CD4-positive, alpha-beta T cell (primary cell): ENCODE measurements around the gene KRTAP19-6. TPM values are rescaled to one million over a fixed set of nuclear protein-coding genes. Genes with fewer than 3 reads are reported as not detected.

Experiments used
- ATAC-seq: fragments of 200-7000 bp; cut with Tn5 transposase; one replicate; pipeline ENCODE4 v1.10.0; 2022; ENCODE audit warnings: mild to moderate bottlenecking; ENCODE audit not compliant: poor library complexity
- CTCF ChIA-PET: fragments of 350-600 bp; sonication (Branson Sonifier 250); formaldehyde crosslinking; loops from one replicate; lab custom pipeline; 2021; ENCODE audit warnings: antibody characterized with exemption, inconsistent platforms; lab: Charles Lee
- POLR2A ChIA-PET: fragments of 350-600 bp; sonication (Branson Sonifier 250); formaldehyde crosslinking; loops from one replicate; lab custom pipeline; 2021; ENCODE audit warnings: antibody characterized with exemption, inconsistent platforms; lab: Charles Lee
- DNase-seq, 14 experiments: peaks; one replicate each; pipeline ENCODE4 v3.0.0-alpha.2; 2013 to 2020; ENCODE audit warnings: mixed read lengths in 2 of 14
- H3K27ac ChIP-seq, 2 donors: one replicate each; pipeline versions ENCODE4 v1.5.1 to v1.7.0; 2013; ENCODE audit warnings: low read length in 2 of 2, low read depth in 1 of 2, mild to moderate bottlenecking in 1 of 2
- H3K27me3 ChIP-seq, 2 experiments: 1 replicate in 1 of 2; 2 replicates in 1 of 2; pipeline versions ENCODE4 v1.6.1 to v1.7.0; 2013; ENCODE audit warnings: low read length in 2 of 2, control low read depth in 1 of 2, mild to moderate bottlenecking in 1 of 2, moderate library complexity in 1 of 2; ENCODE audit not compliant: insufficient read depth in 2 of 2, control insufficient read depth in 1 of 2
- H3K36me3 ChIP-seq: one replicate; pipeline ENCODE4 v1.6.1; 2013; ENCODE audit warnings: low read length, control low read depth; ENCODE audit not compliant: insufficient read depth
- H3K4me1 ChIP-seq: one replicate; pipeline ENCODE4 v1.6.1; 2013; ENCODE audit warnings: low read length, control low read depth; ENCODE audit not compliant: insufficient read depth
- H3K4me3 ChIP-seq: one replicate; pipeline ENCODE4 v1.5.1; 2013; ENCODE audit warnings: mild to moderate bottlenecking, low read length, moderate library complexity
- H3K9me3 ChIP-seq, 2 experiments: 1 replicate in 1 of 2; 2 replicates in 1 of 2; pipeline versions ENCODE4 v1.6.1 to v1.7.0; 2013; ENCODE audit warnings: low read length in 2 of 2, mild to moderate bottlenecking in 2 of 2, control low read depth in 1 of 2, moderate library complexity in 1 of 2; ENCODE audit not compliant: control insufficient read depth in 1 of 2, insufficient read depth in 1 of 2
- H3K27ac Mint-ChIP-seq: one replicate; pipeline ENCODE4 v1.8.0; 2020; ENCODE audit warnings: mixed read lengths
- H3K27me3 Mint-ChIP-seq: one replicate; pipeline ENCODE4 v1.8.0; 2021; ENCODE audit warnings: mixed read lengths
- H3K36me3 Mint-ChIP-seq: one replicate; pipeline ENCODE4 v1.8.0; 2021; ENCODE audit warnings: low read depth, mixed read lengths
- H3K4me1 Mint-ChIP-seq: one replicate; pipeline ENCODE4 v1.8.0; 2021; ENCODE audit warnings: low read depth, mixed read lengths
- H3K4me3 Mint-ChIP-seq: one replicate; pipeline ENCODE4 v1.8.0; 2020; ENCODE audit warnings: mild to moderate bottlenecking, mixed read lengths
- H3K9me3 Mint-ChIP-seq: one replicate; pipeline ENCODE4 v1.8.0; 2020; ENCODE audit warnings: mixed read lengths
- intact Hi-C, 2 experiments: fragments of 100-400 bp; cut with DNase I in 1 of 2; cut with micrococcal nuclease in 1 of 2; formaldehyde crosslinking; loops; one replicate each; pipeline versions ENCODE4 v1.15.1 to v1.9.0; 2023 to 2025; cut with DNase I, micrococcal nuclease
- total RNA-seq, 174 experiments: library from RNA in 2 of 174; stranded (reverse) in 2 of 174; gene quantifications; one replicate each; pipeline ENCODE4 v1.2.3 and lab custom pipeline; 2021 to 2026
- TF ChIP-seq, protein P1 (sequence below): fragments of 200-600 bp; IDR thresholded peaks from one replicate; pipeline ENCODE4 v1.8.0; 2022; ENCODE audit warnings: antibody characterized with exemption, mild to moderate bottlenecking

The KRTAP19-6 gene
- total RNA-seq, 2 experiments from 2014 or later = not detected

DNA sequence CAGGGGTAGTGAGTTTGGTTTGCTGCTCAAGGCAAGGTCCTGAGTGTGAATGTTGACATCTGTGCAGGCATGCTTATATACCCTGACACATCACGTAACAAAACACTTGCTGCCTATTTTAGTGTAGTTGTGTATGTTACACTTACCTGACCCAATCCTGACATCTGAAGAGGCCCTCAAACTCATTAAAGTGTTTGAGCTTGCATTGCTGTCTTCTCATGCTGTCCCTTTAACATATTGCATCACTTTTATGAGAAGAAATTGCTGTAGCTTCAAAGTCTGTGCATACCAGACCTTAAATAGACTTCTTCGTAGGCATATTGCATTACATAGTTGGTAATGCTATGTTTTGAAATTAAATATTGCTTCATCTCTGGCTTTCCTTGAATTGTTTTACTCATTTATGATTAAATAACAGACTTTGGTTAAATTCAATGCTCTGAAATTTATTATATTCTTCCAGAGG is 49.7 kb downstream of the KRTAP19-6 start, which contains the start of gene KRTAP19-3:
Gene KRTAP19-3 (minus strand): TSS at position 51 of the 466 bp plus-strand sequence. CDS start 56 bp downstream, outside the sequence.
- ATAC-seq (no peak), DNase-seq (no peak)
- H3K9me3 Mint-ChIP-seq = peaks cover 1% of the 10 kb centered on the region
- no peaks in the 10 kb centered on the region for H3K36me3 ChIP-seq
- H3K4me3 Mint-ChIP-seq = no peak within 1 kb of the TSS
- H3K9me3 ChIP-seq = peaks cover 5 to 9% of the 10 kb centered on the region in 2 experiments
- H3K27me3 ChIP-seq = no peaks in the 10 kb centered on the region
- no peaks in the 10 kb centered on the region for H3K4me1 Mint-ChIP-seq
- intact Hi-C loops = no loop called here
- no peaks in the 10 kb centered on the region for H3K36me3 Mint-ChIP-seq
- CTCF ChIA-PET = no interaction called here
- no peak within 1 kb of the TSS for H3K27ac ChIP-seq
- H3K4me1 ChIP-seq = no peaks in the 10 kb centered on the region
- TF ChIP-seq, protein P1, sequence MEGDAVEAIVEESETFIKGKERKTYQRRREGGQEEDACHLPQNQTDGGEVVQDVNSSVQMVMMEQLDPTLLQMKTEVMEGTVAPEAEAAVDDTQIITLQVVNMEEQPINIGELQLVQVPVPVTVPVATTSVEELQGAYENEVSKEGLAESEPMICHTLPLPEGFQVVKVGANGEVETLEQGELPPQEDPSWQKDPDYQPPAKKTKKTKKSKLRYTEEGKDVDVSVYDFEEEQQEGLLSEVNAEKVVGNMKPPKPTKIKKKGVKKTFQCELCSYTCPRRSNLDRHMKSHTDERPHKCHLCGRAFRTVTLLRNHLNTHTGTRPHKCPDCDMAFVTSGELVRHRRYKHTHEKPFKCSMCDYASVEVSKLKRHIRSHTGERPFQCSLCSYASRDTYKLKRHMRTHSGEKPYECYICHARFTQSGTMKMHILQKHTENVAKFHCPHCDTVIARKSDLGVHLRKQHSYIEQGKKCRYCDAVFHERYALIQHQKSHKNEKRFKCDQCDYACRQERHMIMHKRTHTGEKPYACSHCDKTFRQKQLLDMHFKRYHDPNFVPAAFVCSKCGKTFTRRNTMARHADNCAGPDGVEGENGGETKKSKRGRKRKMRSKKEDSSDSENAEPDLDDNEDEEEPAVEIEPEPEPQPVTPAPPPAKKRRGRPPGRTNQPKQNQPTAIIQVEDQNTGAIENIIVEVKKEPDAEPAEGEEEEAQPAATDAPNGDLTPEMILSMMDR = no peak
- H3K4me3 ChIP-seq = no peak within 1 kb of the TSS
- no peak within 1 kb of the TSS for H3K27ac Mint-ChIP-seq
- no peaks in the 10 kb centered on the region for H3K27me3 Mint-ChIP-seq
- POLR2A ChIA-PET = no interaction called here

Other genes with a start within 250 kb of the KRTAP19-6 start
- gene KRTAP26-1, start 221.5 kb downstream of the KRTAP19-6 start, total RNA-seq = not detected
- gene KRTAP27-1, start 204.2 kb downstream of the KRTAP19-6 start, total RNA-seq = not detected
- gene KRTAP23-1, start 193.3 kb downstream of the KRTAP19-6 start, total RNA-seq = not detected
- gene KRTAP13-2, start 169.6 kb downstream of the KRTAP19-6 start, total RNA-seq = not detected
- not detected for gene KRTAP13-1, start 145.8 kb downstream of the KRTAP19-6 start, total RNA-seq
- not detected for gene KRTAP13-3, start 115.9 kb downstream of the KRTAP19-6 start, total RNA-seq
- gene KRTAP13-4, start 111.6 kb downstream of the KRTAP19-6 start, total RNA-seq = not detected
- gene KRTAP15-1, start 101.6 kb downstream of the KRTAP19-6 start, total RNA-seq = not detected
- not detected for gene KRTAP19-1, start 61.5 kb downstream of the KRTAP19-6 start, total RNA-seq
- gene KRTAP19-2, start 54.4 kb downstream of the KRTAP19-6 start, total RNA-seq = not detected
- not detected for gene KRTAP19-3, start 49.9 kb downstream of the KRTAP19-6 start, total RNA-seq
- gene KRTAP19-4, start 44.7 kb downstream of the KRTAP19-6 start, total RNA-seq = not detected
- gene KRTAP19-5, start 39.7 kb downstream of the KRTAP19-6 start, total RNA-seq = not detected
- gene KRTAP19-7, start 19.4 kb upstream of the KRTAP19-6 start, total RNA-seq = not detected
- gene KRTAP22-2, start 48.5 kb upstream of the KRTAP19-6 start, total RNA-seq = not detected
- gene KRTAP6-3, start 50.6 kb upstream of the KRTAP19-6 start, total RNA-seq = not detected
- gene KRTAP6-2, start 57.0 kb upstream of the KRTAP19-6 start, total RNA-seq = not detected
- gene KRTAP22-1, start 59.2 kb upstream of the KRTAP19-6 start, total RNA-seq = not detected
- gene KRTAP6-1, start 72.1 kb upstream of the KRTAP19-6 start, total RNA-seq = not detected
- not detected for gene KRTAP20-1, start 74.6 kb upstream of the KRTAP19-6 start, total RNA-seq
- not detected for gene KRTAP20-4, start 78.8 kb upstream of the KRTAP19-6 start, total RNA-seq
- not detected for gene KRTAP20-2, start 93.3 kb upstream of the KRTAP19-6 start, total RNA-seq
- not detected for gene KRTAP20-3, start 101.0 kb upstream of the KRTAP19-6 start, total RNA-seq
- gene KRTAP21-3, start 176.9 kb upstream of the KRTAP19-6 start, total RNA-seq = not detected
- not detected for gene KRTAP21-2, start 205.4 kb upstream of the KRTAP19-6 start, total RNA-seq
- not detected for gene KRTAP21-1, start 213.6 kb upstream of the KRTAP19-6 start, total RNA-seq